Neural progenitor cell (in vitro differentiated cells): Measurements from ENCODE around the gene TNS3.

ENCODE experiments used
- EZH2phosphoT487 ChIP-seq: fragments of 200-600 bp; sonication (generic); IDR thresholded peaks from 2 replicates; pipeline ENCODE4 v1.6.1; 2017; ENCODE audit warnings: antibody characterized with exemption
- TF ChIP-seq, protein P1 (sequence below): fragments of 200-600 bp; sonication (generic); IDR thresholded peaks from 2 replicates; pipeline ENCODE4 v1.5.1; 2017; ENCODE audit warnings: antibody characterized with exemption, mild to moderate bottlenecking

GRCh38 chr7:47332213-47332612, 249.7 kb downstream of the TNS3 start:
- TF ChIP-seq, protein P1, sequence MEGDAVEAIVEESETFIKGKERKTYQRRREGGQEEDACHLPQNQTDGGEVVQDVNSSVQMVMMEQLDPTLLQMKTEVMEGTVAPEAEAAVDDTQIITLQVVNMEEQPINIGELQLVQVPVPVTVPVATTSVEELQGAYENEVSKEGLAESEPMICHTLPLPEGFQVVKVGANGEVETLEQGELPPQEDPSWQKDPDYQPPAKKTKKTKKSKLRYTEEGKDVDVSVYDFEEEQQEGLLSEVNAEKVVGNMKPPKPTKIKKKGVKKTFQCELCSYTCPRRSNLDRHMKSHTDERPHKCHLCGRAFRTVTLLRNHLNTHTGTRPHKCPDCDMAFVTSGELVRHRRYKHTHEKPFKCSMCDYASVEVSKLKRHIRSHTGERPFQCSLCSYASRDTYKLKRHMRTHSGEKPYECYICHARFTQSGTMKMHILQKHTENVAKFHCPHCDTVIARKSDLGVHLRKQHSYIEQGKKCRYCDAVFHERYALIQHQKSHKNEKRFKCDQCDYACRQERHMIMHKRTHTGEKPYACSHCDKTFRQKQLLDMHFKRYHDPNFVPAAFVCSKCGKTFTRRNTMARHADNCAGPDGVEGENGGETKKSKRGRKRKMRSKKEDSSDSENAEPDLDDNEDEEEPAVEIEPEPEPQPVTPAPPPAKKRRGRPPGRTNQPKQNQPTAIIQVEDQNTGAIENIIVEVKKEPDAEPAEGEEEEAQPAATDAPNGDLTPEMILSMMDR: no peak
- TF ChIP-seq EZH2phosphoT487: no peak
